Lung (tissue), 12 donors: ENCODE results near the gene SARDH. TPM values are rescaled to one million over a fixed set of nuclear protein-coding genes. Genes with fewer than 3 reads are reported as not detected.
"Not testable (repeated sequence)": the region's sequence is repeated elsewhere in the genome, so short reads cannot be mapped to it uniquely, and the experiment has no call there.

Source experiments
- ATAC-seq: fragments of 200-7000 bp; cut with Tn5 transposase; one replicate; pipeline ENCODE4 v1.9.1; 2020; ENCODE audit warnings: moderate number of reproducible peaks; ENCODE audit not compliant: insufficient read depth, low FRiP score
- DNase-seq, 3 donors: peaks; one replicate each; pipeline ENCODE4 v3.0.0-alpha.2; 2013 to 2017
- H3K27ac ChIP-seq, 2 donors: one replicate each; pipeline ENCODE4 v1.5.1; 2013; ENCODE audit warnings: mild to moderate bottlenecking in 2 of 2, moderate library complexity in 2 of 2, control low read depth in 1 of 2, inconsistent platforms in 1 of 2, low read depth in 1 of 2, low read length in 1 of 2
- H3K27me3 ChIP-seq, 3 donors: one replicate each; pipeline ENCODE4 v1.5.1; 2013; ENCODE audit warnings: low read length in 2 of 3; ENCODE audit not compliant: control insufficient read depth in 3 of 3, insufficient read depth in 3 of 3
- H3K36me3 ChIP-seq, 4 donors: one replicate each; pipeline ENCODE4 v1.5.1; 2013; ENCODE audit warnings: low read length in 4 of 4, mild to moderate bottlenecking in 1 of 4, moderate library complexity in 1 of 4; ENCODE audit not compliant: control insufficient read depth in 4 of 4, insufficient read depth in 4 of 4
- H3K4me1 ChIP-seq, 5 donors: one replicate each; pipeline ENCODE4 v1.5.1; 2013; ENCODE audit warnings: low read length in 5 of 5, mild to moderate bottlenecking in 2 of 5, moderate library complexity in 1 of 5; ENCODE audit not compliant: control insufficient read depth in 5 of 5, insufficient read depth in 5 of 5
- H3K4me3 ChIP-seq: one replicate; pipeline ENCODE4 v1.5.1; 2013; ENCODE audit warnings: mild to moderate bottlenecking, control low read depth, moderate library complexity
- H3K9ac ChIP-seq, 2 donors: one replicate each; pipeline ENCODE4 v1.5.1; 2013; ENCODE audit warnings: low read length in 2 of 2, control low read depth in 1 of 2; ENCODE audit not compliant: insufficient read depth in 1 of 2
- H3K9me3 ChIP-seq, 4 donors: one replicate each; pipeline ENCODE4 v1.5.1; 2013; ENCODE audit warnings: low read length in 3 of 4, mild to moderate bottlenecking in 1 of 4, moderate library complexity in 1 of 4; ENCODE audit not compliant: control insufficient read depth in 4 of 4, insufficient read depth in 3 of 4
- CTCF ChIP-seq: IDR thresholded peaks from 2 replicates; pipeline ENCODE4 v1.5.1; 2012; ENCODE audit warnings: mild to moderate bottlenecking; ENCODE audit errors: control extremely low read depth, extremely low read depth
- WGBS, 2 donors: extraction: QIAGEN DNeasy Blood & Tissue Kit; methylation state at CpG; one replicate each; pipeline ENCODE4 v1.1.7; 2013; 5-methylcytosine and 5-hydroxymethylcytosine counted together
- polyA plus RNA-seq, 2 donors: library from polyadenylated mRNA; stranded (reverse); fragments of 200-250 nt; gene quantifications; one replicate each; pipeline ENCODE4 v1.2.1, GENCODE V29; 2013
- total RNA-seq, 2 donors: library from RNA; depleted of rRNA in 1 of 2; stranded (reverse); fragments of >200 nt in 1 of 2; gene quantifications; one replicate each; pipeline ENCODE4 v1.2.1, GENCODE V29; 2014 to 2021
- donor health status: control.
- donor health status: control.
- donor health status: Bipolar disorder and iron deficiency.
- donor health status: healthy.
- donor health status: DM: yes; HTN: yes; CAD: no.

Gene SARDH
- total and polyA plus RNA-seq, 4 donors: 1.8 to 8.4 (median 4.7) TPM

GRCh38 chr9:133677126-133678010 lies 60.8 kb downstream of the SARDH start:
- Histone ChIP-seq H3K4me1 (peaks cover 0 to 18% (median 8%) of the 10 kb centered on the region in 5 donors), H3K27me3 (no peaks in the 10 kb centered on the region), H3K4me3 (no peak overlapping the region), H3K27ac (no peak overlapping the region), H3K36me3 (no peaks in the 10 kb centered on the region), H3K9me3 (no peaks in the 10 kb centered on the region), H3K9ac (no peak overlapping the region)
- WGBS, 2 donors: 89 to 90% methylated on average over 17 of the region's 17 CpGs
- TF ChIP-seq CTCF: no peak
- peak; percentile 12 for ATAC-seq
- DNase-seq: no peak

- H3K36me3 ChIP-seq: no peaks in the 10 kb centered on the region
- DNase-seq (peak in 1 of 3 donors; percentile 18), ATAC-seq (no peak)
- H3K27me3 ChIP-seq: no peaks in the 10 kb centered on the region
- no peak for TF ChIP-seq CTCF
- no peak overlapping the region for H3K27ac ChIP-seq
- H3K9me3 ChIP-seq: no peaks in the 10 kb centered on the region
- no peak overlapping the region for H3K9ac ChIP-seq
- H3K4me1 ChIP-seq: peaks cover 0 to 18% (median 8%) of the 10 kb centered on the region in 5 donors
- 60 to 71% methylated on average over 10 of the region's 10 CpGs for WGBS, 2 donors
- no peak overlapping the region for H3K4me3 ChIP-seq
These were observed 61.7 kb downstream of the SARDH start for GRCh38 chr9:133676450-133676849.

- H3K4me1 ChIP-seq: peaks cover 0 to 18% (median 8%) of the 10 kb centered on the region in 5 donors
- not testable (repeated sequence) for DNase-seq, H3K36me3 ChIP-seq, H3K27ac ChIP-seq, H3K4me3 ChIP-seq, ATAC-seq, H3K9ac ChIP-seq, H3K9me3 ChIP-seq, H3K27me3 ChIP-seq
- WGBS, 2 donors: 92% methylated on average over 3 of the region's 3 CpGs
These were observed 62.4 kb downstream of the SARDH start for GRCh38 chr9:133675796-133676195.

GRCh38 chr9:133674091-133674490 lies 64.1 kb downstream of the SARDH start:
- H3K27ac ChIP-seq: no peak overlapping the region
- H3K9me3 ChIP-seq: no peaks in the 10 kb centered on the region
- no peak for ATAC-seq
- no peak for DNase-seq
- H3K4me3 ChIP-seq: no peak overlapping the region
- H3K4me1 ChIP-seq: peaks cover 0 to 7% (median 3%) of the 10 kb centered on the region in 5 donors
- TF ChIP-seq CTCF: no peak
- 95 to 97% methylated on average over 14 of the region's 14 CpGs for WGBS, 2 donors
- H3K9ac ChIP-seq: no peak overlapping the region
- no peaks in the 10 kb centered on the region for H3K36me3 ChIP-seq
- H3K27me3 ChIP-seq: no peaks in the 10 kb centered on the region
